GM19240 (cell line): ENCODE results near the gene OR4C46.
"Not testable (repeated sequence)": the region's sequence is repeated elsewhere in the genome, so short reads cannot be mapped to it uniquely, and the experiment has no call there.

ENCODE experiments used
- DNase-seq: peaks from one replicate; pipeline ENCODE4 v3.0.0; 2011; ENCODE audit warnings: low spot score; ENCODE audit not compliant: insufficient read length

The OR4C46 gene

GRCh38 chr11:54603898-54604297, at the start of gene OR4C46:
OR4C46 (minus strand) TSS chr11:54603998; CDS start chr11:54603998, 0 bp downstream.
- no peak for DNase-seq

GRCh38 chr11:54645606-54646005, 41.8 kb upstream of the OR4C46 start:
- not testable (repeated sequence) for DNase-seq

- not testable (repeated sequence) for DNase-seq
Measured at GRCh38 chr11:54561439-54561838, 42.4 kb downstream of the OR4C46 start.

DNA sequence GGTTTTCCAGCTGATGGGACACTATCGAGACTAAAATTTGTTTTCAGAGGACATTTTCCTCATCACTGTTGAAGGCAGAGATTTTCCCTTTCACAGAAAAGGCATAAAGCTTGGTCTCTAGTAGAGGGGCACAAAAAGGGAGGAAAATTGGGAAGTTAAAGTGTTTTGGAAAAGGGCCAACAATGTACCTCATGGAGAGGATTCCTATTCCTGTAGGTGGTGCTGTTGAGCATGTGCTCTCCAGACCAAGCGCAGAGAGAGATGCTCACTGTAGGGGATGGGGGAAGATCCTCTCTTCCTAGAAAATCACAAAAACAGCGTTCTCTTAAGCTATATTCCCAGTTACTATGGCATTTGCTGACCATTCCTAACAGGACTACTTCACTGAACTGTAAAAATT, 44.9 kb downstream of the OR4C46 start:
- DNase-seq: no peak

GRCh38 chr11:54558407-54558806, 45.4 kb downstream of the OR4C46 start:
- DNase-seq: no peak
